GM18508 (cell line): ENCODE data around the gene RHOV.

Experiments
- ATAC-seq: cut with Tn5 transposase; IDR thresholded peaks from one replicate; pipeline ENCODE4 v1.9.1; 2021; ENCODE audit warnings: moderate number of reproducible peaks; ENCODE audit not compliant: insufficient read depth, unreplicated experiment

RHOV gene

GRCh38 chr15:40873694-40874561 is at the start of gene RHOV:
TSS of gene RHOV (minus strand) at chr15:40874234. CDS start at chr15:40874139, 95 bp downstream.
- ATAC-seq: no peak

GRCh38 chr15:40923551-40923950 is 49.5 kb upstream of the RHOV start:
- no peak for ATAC-seq

- no peak for ATAC-seq
Observed at GRCh38 chr15:40922608-40923005, 48.6 kb upstream of the RHOV start.

- ATAC-seq: no peak
Observed at GRCh38 chr15:40921949-40922607, 48.0 kb upstream of the RHOV start.

- no peak for ATAC-seq
Observed at GRCh38 chr15:40918799-40919392, 44.9 kb upstream of the RHOV start.

GRCh38 chr15:40918146-40918798 is 44.2 kb upstream of the RHOV start:
- ATAC-seq: no peak

- no peak for ATAC-seq
Observed at GRCh38 chr15:40917585-40917984, 43.6 kb upstream of the RHOV start.

GRCh38 chr15:40915679-40916078 is 41.6 kb upstream of the RHOV start:
- no peak for ATAC-seq

GRCh38 chr15:40915116-40915661 is 41.2 kb upstream of the RHOV start:
- no peak for ATAC-seq

GRCh38 chr15:40914486-40914885 is 40.5 kb upstream of the RHOV start:
- ATAC-seq: no peak

GRCh38 chr15:40914013-40914412 is 40.0 kb upstream of the RHOV start:
- no peak for ATAC-seq

- ATAC-seq: no peak
Observed at GRCh38 chr15:40912478-40912877, 38.4 kb upstream of the RHOV start.

- no peak for ATAC-seq
Observed at GRCh38 chr15:40911693-40912092, 37.7 kb upstream of the RHOV start.

GRCh38 chr15:40911141-40911540 is 37.1 kb upstream of the RHOV start:
- no peak for ATAC-seq

GRCh38 chr15:40909662-40910630 is 35.9 kb upstream of the RHOV start:
- no peak for ATAC-seq

GRCh38 chr15:40908095-40908494 is 34.1 kb upstream of the RHOV start:
- no peak for ATAC-seq

- ATAC-seq: no peak
Observed at GRCh38 chr15:40906991-40907802, 33.2 kb upstream of the RHOV start.
